Measurements from ENCODE around the gene CUL9.

CUL9 gene

GRCh38 chr6:43173591-43174262 is 8.3 kb upstream of the CUL9 start:
- no peak for DNase-seq

GRCh38 chr6:43174263-43175112 is 7.5 kb upstream of the CUL9 start:
- peak; percentile 99 for DNase-seq

GRCh38 chr6:43175676-43176422 is 6.1 kb upstream of the CUL9 start:
- peak; percentile 29 for DNase-seq

- DNase-seq: no peak
Observed at GRCh38 chr6:43176423-43176786, 5.6 kb upstream of the CUL9 start.

GRCh38 chr6:43178150-43178549 is 3.8 kb upstream of the CUL9 start:
- no peak for DNase-seq

- no peak for DNase-seq
Observed at GRCh38 chr6:43178951-43179830, 2.8 kb upstream of the CUL9 start.

GRCh38 chr6:43180058-43180457 is 1.9 kb upstream of the CUL9 start:
- no peak for DNase-seq

- no peak for DNase-seq
Observed at GRCh38 chr6:43180985-43181384, 1.0 kb upstream of the CUL9 start.

GRCh38 chr6:43181621-43181941 is 415 bp upstream of the CUL9 start:
- no peak for DNase-seq

- peak; percentile 36 for DNase-seq
Observed at GRCh38 chr6:43183441-43183840, 1.4 kb downstream of the CUL9 start.

- no peak for DNase-seq
Observed at GRCh38 chr6:43184268-43184985, 2.4 kb downstream of the CUL9 start.

GRCh38 chr6:43185391-43185985 is 3.5 kb downstream of the CUL9 start:
- no peak for DNase-seq

GRCh38 chr6:43186019-43186418 is 4.0 kb downstream of the CUL9 start:
- DNase-seq: no peak

- no peak for DNase-seq
Observed at GRCh38 chr6:43186706-43187105, 4.7 kb downstream of the CUL9 start.

- no peak for DNase-seq
Observed at GRCh38 chr6:43187821-43188220, 5.8 kb downstream of the CUL9 start.

GRCh38 chr6:43188426-43188825 is 6.4 kb downstream of the CUL9 start:
- no peak for DNase-seq

GRCh38 chr6:43189776-43190304 is 7.8 kb downstream of the CUL9 start:
- DNase-seq: peak; percentile 76

GRCh38 chr6:43192911-43193310 is 10.9 kb downstream of the CUL9 start:
- no peak for DNase-seq

GRCh38 chr6:43193929-43194328 is 11.9 kb downstream of the CUL9 start:
- DNase-seq: no peak

GRCh38 chr6:43196337-43196736 is 14.3 kb downstream of the CUL9 start:
- no peak for DNase-seq

GRCh38 chr6:43199912-43200311 is 17.9 kb downstream of the CUL9 start:
- no peak for DNase-seq

- no peak for DNase-seq
Observed at GRCh38 chr6:43200541-43200940, 18.5 kb downstream of the CUL9 start.

Data from hematopoietic multipotent progenitor cell treated with erythropoietin and hydrocortisone succinate and interleukin-3 and kit ligand, for 6 days (in vitro differentiated cells).